PC-9 (cell line): ENCODE results near the gene CD86.

ENCODE experiments used
- CTCF ChIP-seq: fragments of 200-600 bp; sonication (generic); conservative IDR thresholded peaks from 2 replicates; pipeline ENCODE4 v1.6.1; 2017; ENCODE audit warnings: mixed run types, antibody characterized with exemption, mild to moderate bottlenecking, moderate library complexity
- EZH2 ChIP-seq: fragments of 200-600 bp; sonication (generic); IDR thresholded peaks from 2 replicates; pipeline ENCODE4 v1.8.0; 2017; ENCODE audit warnings: antibody characterized with exemption, low read depth

- TF ChIP-seq CTCF (no peak), EZH2 (no peak)
These were observed 9.2 kb downstream of the CD86 start for GRCh38 chr3:122064326-122064725.
